Gastroesophageal sphincter (tissue), 4 donors: ENCODE measurements around the gene PTPN4. TPM values are rescaled to one million over a fixed set of nuclear protein-coding genes. Genes with fewer than 3 reads are reported as not detected.

ENCODE experiments used
- ATAC-seq: fragments of 150-250 bp; one replicate; pipeline ENCODE4 v1.9.1; 2016; ENCODE audit warnings: mild to moderate bottlenecking, moderate library complexity
- H3K27ac ChIP-seq, 4 donors: fragments of 200-600 bp; sonication (generic) in 3 of 4; 1 replicate in 3 of 4; 2 replicates in 1 of 4; pipeline ENCODE4 v1.5.1; 2016 to 2019
- H3K27me3 ChIP-seq: fragments of 200-600 bp; sonication (generic); one replicate; pipeline ENCODE4 v1.5.1; 2019
- H3K36me3 ChIP-seq, 2 donors: fragments of 200-600 bp; sonication (generic); one replicate each; pipeline ENCODE4 v1.5.1; 2019; ENCODE audit warnings: control low read depth in 1 of 2
- H3K4me1 ChIP-seq, 3 donors: fragments of 200-600 bp; sonication (generic); 1 replicate in 2 of 3; 2 replicates in 1 of 3; pipeline ENCODE4 v1.5.1; 2016 to 2019; ENCODE audit warnings: control low read depth in 2 of 3
- H3K4me3 ChIP-seq, 2 donors: fragments of 200-600 bp; sonication (generic); one replicate each; pipeline ENCODE4 v1.5.1; 2019; ENCODE audit warnings: mild to moderate bottlenecking in 1 of 2, moderate library complexity in 1 of 2
- H3K9me3 ChIP-seq, 3 donors: fragments of 200-600 bp; sonication (generic); one replicate each; pipeline ENCODE4 v1.5.1; 2017 to 2019; ENCODE audit warnings: control low read depth in 2 of 3
- CTCF ChIP-seq, 4 experiments: fragments of 200-600 bp in 2 of 4; fragments of 450-650 bp in 2 of 4; sonication (generic) in 1 of 4; IDR thresholded peaks; one replicate each; pipeline ENCODE4 v1.5.1; 2017 to 2019; ENCODE audit warnings: antibody characterized with exemption in 4 of 4, mild to moderate bottlenecking in 2 of 4, moderate library complexity in 2 of 4
- EP300 ChIP-seq: sonication (generic); formaldehyde crosslinking; IDR thresholded peaks from one replicate; pipeline ENCODE4 v1.6.1; 2017; ENCODE audit warnings: antibody characterized with exemption, mild to moderate bottlenecking
- POLR2A ChIP-seq, 2 donors: fragments of 450-650 bp; IDR thresholded peaks; one replicate each; pipeline ENCODE4 v1.6.1; 2017; ENCODE audit warnings: antibody characterized with exemption in 2 of 2, mild to moderate bottlenecking in 2 of 2, moderate library complexity in 1 of 2
- POLR2AphosphoS5 ChIP-seq: sonication (generic); formaldehyde crosslinking; IDR thresholded peaks from one replicate; pipeline ENCODE4 v1.6.1; 2017; ENCODE audit warnings: antibody characterized with exemption
- WGBS, 2 donors: methylation state at CpG; one replicate each; pipeline ENCODE4 v1.1.5; 2018; ENCODE audit warnings: low coverage in 1 of 2; 5-methylcytosine and 5-hydroxymethylcytosine counted together
- total RNA-seq, 4 donors: library from RNA; depleted of rRNA; stranded (reverse); fragments of >200 nt; gene quantifications; one replicate each; pipeline ENCODE4 v1.1.0, GENCODE V29; 2016

Gene PTPN4
- total RNA-seq, 4 donors from 2014 or later, result 15.6 to 50.1 (median 30.7) TPM

DNA sequence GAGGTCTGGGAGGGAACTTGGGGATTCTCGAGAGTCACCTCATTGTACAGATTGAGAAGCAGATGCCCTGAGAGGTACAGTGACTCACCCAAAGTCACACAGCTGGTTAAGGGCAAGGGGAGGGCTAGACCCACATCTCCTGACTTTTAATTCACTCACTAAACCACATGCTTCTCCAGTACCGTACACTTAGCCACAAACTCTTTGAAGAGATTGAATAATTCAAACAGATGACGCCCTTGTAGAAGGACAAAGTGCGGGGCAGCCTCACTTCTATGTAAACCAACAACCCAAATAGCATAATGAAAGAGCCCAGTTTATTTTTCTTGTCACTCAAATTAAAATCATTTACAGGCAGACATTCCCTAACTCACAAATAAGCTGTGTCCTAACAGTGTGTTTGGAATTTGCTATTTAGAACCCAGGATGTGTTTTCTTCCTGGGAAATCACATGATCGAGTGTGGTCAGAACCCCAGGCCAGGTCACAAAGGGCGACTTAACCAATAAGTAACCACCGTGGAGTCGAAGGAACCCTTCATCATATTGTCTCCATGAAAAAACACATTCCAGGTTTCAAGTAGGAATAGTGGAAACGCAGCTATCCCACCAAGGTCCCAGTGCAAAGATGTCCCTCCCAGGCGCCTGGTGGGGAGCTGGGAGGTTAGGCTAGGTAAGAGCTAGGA lies 35.8 kb upstream of the PTPN4 start:
- Histone ChIP-seq H3K27ac (no peak overlapping the region), H3K36me3 (no peaks in the 10 kb centered on the region), H3K4me3 (no peak overlapping the region), H3K9me3 (no peaks in the 10 kb centered on the region), H3K4me1 (no peaks in the 10 kb centered on the region), H3K27me3 (no peaks in the 10 kb centered on the region)
- TF ChIP-seq POLR2A (IDR thresholded peaks at IDR 0.05) (no peak), POLR2AphosphoS5 (no peak), EP300 (no peak), CTCF (IDR thresholded peaks at IDR 0.05) (no peak)
- ATAC-seq, result no peak
- 72 to 88% methylated on average over 4 to 9 of the region's 10 CpGs for WGBS, 2 donors

GRCh38 chr2:119724656-119725485 lies 34.9 kb upstream of the PTPN4 start:
- H3K36me3 ChIP-seq, result no peaks in the 10 kb centered on the region
- no peaks in the 10 kb centered on the region for H3K9me3 ChIP-seq
- TF ChIP-seq POLR2A (IDR thresholded peaks at IDR 0.05) (no peak), CTCF (IDR thresholded peaks at IDR 0.05) (no peak), EP300 (no peak), POLR2AphosphoS5 (no peak)
- no peak overlapping the region for H3K4me3 ChIP-seq
- H3K27ac ChIP-seq, result no peak overlapping the region
- ATAC-seq, result no peak
- 85 to 94% methylated on average over 2 to 6 of the region's 10 CpGs for WGBS, 2 donors
- no peaks in the 10 kb centered on the region for H3K27me3 ChIP-seq
- no peaks in the 10 kb centered on the region for H3K4me1 ChIP-seq

DNA sequence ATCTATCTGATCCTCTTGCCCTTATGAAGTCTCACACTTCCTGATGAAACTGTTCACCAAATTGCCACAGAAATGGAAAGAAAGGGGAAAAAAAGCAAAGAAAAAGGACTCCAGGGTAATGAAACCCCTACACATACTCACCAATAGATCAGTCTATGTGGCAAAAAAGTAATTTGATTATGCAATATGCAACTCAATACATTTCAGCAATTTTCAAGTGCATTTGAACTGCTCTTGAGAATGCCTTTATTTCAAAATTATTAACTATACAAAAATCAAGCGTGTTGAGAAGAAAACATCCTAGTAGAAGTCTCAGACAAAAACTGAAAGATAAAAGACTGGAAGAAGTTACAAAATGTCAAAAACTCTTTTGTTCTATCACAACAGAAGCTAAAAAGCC lies 32.2 kb upstream of the PTPN4 start:
- no peak for TF ChIP-seq POLR2AphosphoS5
- no peak for TF ChIP-seq CTCF (IDR thresholded peaks at IDR 0.05)
- Histone ChIP-seq H3K4me1 (no peaks in the 10 kb centered on the region), H3K4me3 (no peak overlapping the region), H3K36me3 (no peaks in the 10 kb centered on the region), H3K27me3 (no peaks in the 10 kb centered on the region), H3K27ac (no peak overlapping the region), H3K9me3 (no peaks in the 10 kb centered on the region)
- ATAC-seq, result no peak
- WGBS, 2 donors, result 86 to 100% methylated on average over 1 of the region's 1 CpG

DNA sequence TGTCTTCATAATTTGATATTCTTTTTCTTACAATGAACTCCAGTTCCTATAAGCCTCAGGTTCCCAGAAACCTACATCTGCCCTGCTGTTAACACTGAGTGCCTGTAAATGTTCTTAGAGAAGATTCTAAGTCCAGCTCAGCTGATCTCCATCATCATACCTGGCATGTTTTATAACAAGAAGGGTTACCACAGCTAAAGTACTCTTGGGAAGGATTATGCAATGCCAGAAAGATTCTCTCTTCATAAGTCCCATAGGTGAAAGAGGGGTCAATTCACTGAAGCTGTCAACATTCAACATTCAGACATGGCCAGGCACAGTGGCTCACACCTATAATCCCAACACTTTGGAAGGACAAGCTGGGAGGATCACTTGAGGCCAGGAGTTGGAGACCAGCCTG lies 31.3 kb upstream of the PTPN4 start:
- no peak overlapping the region for H3K27ac ChIP-seq
- H3K9me3 ChIP-seq, result no peaks in the 10 kb centered on the region
- no peak for ATAC-seq
- H3K4me3 ChIP-seq, result no peak overlapping the region
- no peaks in the 10 kb centered on the region for H3K36me3 ChIP-seq
- TF ChIP-seq CTCF (IDR thresholded peaks at IDR 0.05) (no peak), POLR2A (IDR thresholded peaks at IDR 0.05) (no peak), POLR2AphosphoS5 (no peak), EP300 (no peak)
- H3K27me3 ChIP-seq, result no peaks in the 10 kb centered on the region
- no peaks in the 10 kb centered on the region for H3K4me1 ChIP-seq

- TF ChIP-seq POLR2A (IDR thresholded peaks at IDR 0.05) (no peak), POLR2AphosphoS5 (no peak), CTCF (IDR thresholded peaks at IDR 0.05) (no peak), EP300 (no peak)
- ATAC-seq, result no peak
- whole genome bisulfite sequencing, 2 donors, result 60 to 69% methylated on average over 3 to 8 of the region's 8 CpGs
- H3K4me1 ChIP-seq, result no peaks in the 10 kb centered on the region
- H3K4me3 ChIP-seq, result no peak overlapping the region
- H3K36me3 ChIP-seq, result no peaks in the 10 kb centered on the region
- no peaks in the 10 kb centered on the region for H3K9me3 ChIP-seq
- H3K27ac ChIP-seq, result no peak overlapping the region
- H3K27me3 ChIP-seq, result no peaks in the 10 kb centered on the region
Observed at GRCh38 chr2:119730671-119731177, 29.0 kb upstream of the PTPN4 start.
